Spinal cord (tissue), 10 donors: Measurements from ENCODE around the gene NR3C2. TPM values are rescaled to one million over a fixed set of nuclear protein-coding genes. Genes with fewer than 3 reads are reported as not detected.

Experiments used
- DNase-seq, 6 donors: peaks; one replicate each; pipeline versions ENCODE4 v3.0.0 to v3.0.0-alpha.2; 2013 to 2015; ENCODE audit warnings: low spot score in 6 of 6, low read depth in 4 of 6
- H3K27ac ChIP-seq: one replicate; pipeline ENCODE4 v1.5.1; 2013; ENCODE audit warnings: low read depth, low read length, control low read depth
- H3K27me3 ChIP-seq: one replicate; pipeline ENCODE4 v1.6.1; 2013; ENCODE audit warnings: low read length; ENCODE audit not compliant: control insufficient read depth, insufficient read depth
- H3K36me3 ChIP-seq: one replicate; pipeline ENCODE4 v1.6.1; 2013; ENCODE audit warnings: low read length; ENCODE audit not compliant: control insufficient read depth, insufficient read depth
- H3K4me1 ChIP-seq: one replicate; pipeline ENCODE4 v1.6.1; 2013; ENCODE audit warnings: low read length; ENCODE audit not compliant: control insufficient read depth, insufficient read depth
- H3K4me3 ChIP-seq: one replicate; pipeline ENCODE4 v1.5.1; 2013; ENCODE audit warnings: low read depth, low read length, control low read depth
- H3K9me3 ChIP-seq: one replicate; pipeline ENCODE4 v1.6.1; 2013; ENCODE audit warnings: low read length; ENCODE audit not compliant: control insufficient read depth, insufficient read depth
- WGBS: methylation state at CpG from one replicate; pipeline ENCODE4 v1.1.5; 2013; ENCODE audit warnings: missing lambda C conversion rate; ENCODE audit not compliant: insufficient coverage; 5-methylcytosine and 5-hydroxymethylcytosine counted together
- polyA plus RNA-seq, 2 donors: library from polyadenylated mRNA; unstranded; fragments of 120-200 nt; gene quantifications; one replicate each; pipeline ENCODE4 v1.2.1, GENCODE V29; 2013; ENCODE audit not compliant: insufficient read length in 2 of 2
- total RNA-seq, 2 donors: library from RNA; depleted of rRNA in 1 of 2; stranded (reverse); fragments of 120-200 nt in 1 of 2; fragments of >200 nt in 1 of 2; gene quantifications; one replicate each; pipeline versions ENCODE4 v1.2.3 to v1.2.4, GENCODE V29; 2013 to 2014
- donor health status: healthy.

The NR3C2 gene
- total and polyA plus RNA-seq, 4 donors, result 9.2 to 27.0 (median 14.1) TPM

DNA sequence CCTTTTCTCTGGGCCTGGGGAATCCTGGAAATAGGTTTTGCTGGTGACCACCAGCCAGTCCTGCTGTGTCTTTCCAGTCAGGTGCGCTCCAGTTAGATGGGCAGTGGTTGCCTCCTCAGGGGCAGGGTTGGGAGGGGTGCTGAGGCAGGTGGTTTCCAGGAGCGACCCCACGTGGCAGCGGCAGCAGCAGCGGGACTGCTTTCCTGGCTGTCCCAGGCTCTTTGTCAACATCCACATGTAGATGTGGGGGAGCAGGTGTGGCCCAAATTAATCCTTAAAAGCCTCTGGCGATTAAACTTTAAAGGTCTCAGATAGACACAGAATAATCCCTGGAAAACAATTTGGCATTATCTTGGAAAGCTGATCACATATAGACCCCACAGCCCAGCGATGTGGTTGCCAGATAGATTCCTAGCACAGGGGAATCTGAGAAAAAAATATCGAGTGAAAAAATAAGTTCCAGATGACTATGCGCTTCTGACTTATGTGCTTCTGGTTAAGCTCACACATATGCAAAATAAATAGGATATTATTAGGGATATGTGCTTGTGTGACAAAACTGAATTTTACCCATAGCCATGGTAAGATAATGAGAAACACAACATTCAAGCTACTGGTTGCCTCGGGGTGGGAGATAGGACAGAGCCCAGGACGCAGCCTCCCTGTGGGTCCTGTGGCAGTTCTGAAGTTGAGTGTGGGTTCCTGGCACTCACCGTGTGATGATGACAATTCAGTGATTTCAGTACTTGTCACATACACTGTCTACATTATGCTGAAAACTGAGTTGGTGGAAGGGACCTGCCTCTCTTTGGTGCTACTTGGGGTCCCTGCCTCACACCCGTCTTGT, 373.9 kb downstream of the NR3C2 start:
- H3K4me1 ChIP-seq, result peaks cover 15% of the 10 kb centered on the region
- H3K27me3 ChIP-seq, result no peaks in the 10 kb centered on the region
- H3K4me3 ChIP-seq, result no peak overlapping the region
- no peak for DNase-seq
- WGBS, result 60% methylated on average over 6 of the region's 13 CpGs
- H3K27ac ChIP-seq, result no peak overlapping the region
- H3K36me3 ChIP-seq, result peaks cover 7% of the 10 kb centered on the region
- H3K9me3 ChIP-seq, result no peaks in the 10 kb centered on the region

DNA sequence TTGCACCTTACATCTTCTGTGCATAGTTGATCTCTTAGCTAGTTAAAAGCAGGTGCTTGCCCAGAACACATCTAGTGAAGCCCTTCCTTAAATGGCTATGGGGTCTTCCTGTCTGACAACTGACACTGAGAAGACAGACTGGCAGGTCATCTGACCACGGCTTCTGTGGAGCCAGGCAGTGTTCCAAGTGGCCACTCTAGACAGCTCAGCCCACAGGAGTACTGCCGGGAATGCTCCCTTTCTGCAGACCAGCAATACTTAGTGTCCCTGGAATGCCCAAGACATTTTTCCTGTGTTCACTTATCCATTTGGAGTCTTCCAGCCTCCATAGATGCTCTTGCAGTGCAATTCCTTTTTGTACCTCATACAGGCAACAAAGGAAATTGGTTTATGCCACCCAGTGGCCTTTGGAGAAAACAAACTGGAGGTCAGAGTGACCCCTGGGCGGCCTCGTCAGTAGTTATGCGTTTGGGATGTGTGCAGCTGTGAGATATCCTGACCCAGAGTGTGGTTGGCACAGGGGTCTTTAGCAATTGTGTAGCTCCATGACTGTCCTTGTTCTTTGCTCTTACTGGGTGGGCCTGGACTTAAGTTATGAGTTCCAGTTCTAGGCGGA, 374.8 kb downstream of the NR3C2 start:
- whole genome bisulfite sequencing, result 86% methylated on average over 6 of the region's 6 CpGs
- Histone ChIP-seq H3K4me3 (no peak overlapping the region), H3K27me3 (no peaks in the 10 kb centered on the region), H3K36me3 (peaks cover 3% of the 10 kb centered on the region), H3K4me1 (peaks cover 15% of the 10 kb centered on the region), H3K27ac (no peak overlapping the region), H3K9me3 (no peaks in the 10 kb centered on the region)
- DNase-seq, result no peak

DNA sequence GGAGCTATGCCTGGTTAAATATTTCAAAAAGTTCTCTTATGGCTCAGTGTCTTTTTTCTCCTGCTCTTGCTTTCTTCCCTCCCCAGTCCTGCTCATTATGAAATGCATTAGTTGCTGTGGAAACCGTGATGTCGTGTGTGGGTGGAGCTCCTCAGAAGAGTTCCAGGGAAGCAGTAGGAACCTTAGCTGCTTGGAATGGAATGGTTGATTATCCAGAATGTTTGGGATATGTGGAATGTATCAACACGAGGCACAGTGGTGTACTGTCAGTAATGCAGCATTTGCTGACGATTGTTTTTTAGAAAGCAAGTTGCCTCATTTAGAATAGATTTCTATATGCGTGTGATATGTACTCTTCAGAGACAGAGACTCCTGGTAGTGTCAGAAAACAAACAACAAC, 377.1 kb downstream of the NR3C2 start:
- DNase-seq, result peak in 3 of 6 donors; percentile 31 to 87 (median 87)
- Histone ChIP-seq H3K4me1 (peaks cover 9% of the 10 kb centered on the region), H3K27ac (peak overlapping the region; percentile 49), H3K4me3 (no peak overlapping the region), H3K36me3 (no peaks in the 10 kb centered on the region), H3K9me3 (no peaks in the 10 kb centered on the region), H3K27me3 (no peaks in the 10 kb centered on the region)
- 33% methylated on average over 3 of the region's 5 CpGs for WGBS

DNA sequence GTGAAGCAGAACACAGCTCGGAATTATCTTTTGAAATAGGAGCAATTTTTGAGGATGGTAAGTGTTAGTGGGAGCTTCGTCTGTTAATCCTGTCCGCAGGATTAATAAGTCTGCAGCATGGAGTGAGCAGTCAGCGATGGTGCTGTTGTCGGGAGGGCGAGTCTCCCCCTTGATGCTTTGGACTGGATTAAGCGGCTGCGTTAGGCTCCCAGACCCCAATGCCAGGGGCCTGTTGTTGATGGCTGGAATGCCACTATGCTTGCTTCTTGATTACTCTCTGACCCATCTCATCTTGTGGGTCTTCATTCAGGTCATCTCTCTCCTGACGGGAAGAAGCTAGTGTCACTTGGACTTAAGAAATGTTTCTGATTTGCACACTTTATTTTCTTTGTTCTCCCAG, 377.8 kb downstream of the NR3C2 start:
- 81% methylated on average over 9 of the region's 9 CpGs for WGBS
- H3K4me1 ChIP-seq, result peaks cover 11% of the 10 kb centered on the region

DNA sequence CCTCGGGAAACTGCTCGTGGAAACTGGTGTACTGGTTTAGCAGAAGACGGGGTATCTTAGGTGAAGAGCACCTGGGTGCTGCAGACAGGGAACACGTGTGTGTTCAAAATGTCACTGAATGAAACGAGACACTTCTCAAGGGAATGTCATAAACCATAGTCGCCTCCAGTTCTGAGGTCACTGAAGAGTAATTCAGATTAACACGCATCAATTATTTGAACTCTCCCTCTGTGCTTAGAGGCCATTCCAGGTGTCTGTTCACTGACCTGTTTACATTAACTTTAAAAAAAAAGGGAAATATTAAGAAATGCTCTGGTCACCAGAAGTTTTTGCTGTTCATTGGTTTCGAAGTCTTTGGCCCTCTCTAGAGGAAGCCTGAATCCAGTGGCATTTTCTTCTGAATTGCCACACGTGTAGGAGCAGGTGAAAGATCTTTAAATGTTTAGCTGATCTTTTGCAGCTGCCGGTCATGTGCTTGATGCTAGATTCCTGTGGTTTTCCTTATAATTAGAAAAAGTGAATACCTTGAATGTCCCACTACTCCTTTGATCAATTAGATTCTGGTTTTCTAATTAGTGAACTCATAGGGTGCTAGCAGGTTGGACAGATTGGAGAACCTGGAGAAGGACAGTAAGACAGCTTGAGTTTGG, 379.8 kb downstream of the NR3C2 start:
- no peak overlapping the region for H3K27ac ChIP-seq
- no peaks in the 10 kb centered on the region for H3K27me3 ChIP-seq
- no peaks in the 10 kb centered on the region for H3K9me3 ChIP-seq
- peaks cover 10% of the 10 kb centered on the region for H3K4me1 ChIP-seq
- H3K36me3 ChIP-seq, result no peaks in the 10 kb centered on the region
- DNase-seq, result no peak
- 87% methylated on average over 9 of the region's 10 CpGs for WGBS
- no peak overlapping the region for H3K4me3 ChIP-seq

More for the DNA sequence above, 377.8 kb downstream of the NR3C2 start:
- no peak for DNase-seq
- Histone ChIP-seq H3K9me3 (no peaks in the 10 kb centered on the region), H3K27me3 (no peaks in the 10 kb centered on the region), H3K36me3 (no peaks in the 10 kb centered on the region), H3K4me3 (no peak overlapping the region), H3K27ac (peak overlapping the region; percentile 8)

DNA sequence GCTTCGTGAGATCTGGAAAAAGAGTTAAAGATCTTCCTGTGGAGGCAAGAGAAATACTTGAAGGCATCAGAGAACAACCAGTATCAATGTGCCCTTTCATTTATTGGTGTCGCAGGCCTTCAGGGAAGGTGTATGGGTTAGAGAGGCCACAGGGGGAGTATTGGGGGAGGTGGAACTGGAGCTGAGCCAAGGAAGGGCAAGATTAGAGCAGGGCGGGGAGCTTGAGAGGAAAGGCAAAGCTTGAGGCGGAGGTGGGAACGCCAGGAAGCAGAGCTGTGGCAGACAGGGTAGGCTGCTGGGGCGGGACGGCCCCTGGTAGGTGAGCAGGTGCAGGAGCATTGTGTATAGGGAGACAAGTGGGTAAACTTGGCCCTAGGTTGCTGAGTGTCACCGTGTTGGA, 380.4 kb downstream of the NR3C2 start:
- no peaks in the 10 kb centered on the region for H3K36me3 ChIP-seq
- H3K27me3 ChIP-seq, result no peaks in the 10 kb centered on the region
- H3K9me3 ChIP-seq, result no peaks in the 10 kb centered on the region
- no peak for DNase-seq
- WGBS, result 64% methylated on average over 8 of the region's 8 CpGs
- H3K27ac ChIP-seq, result no peak overlapping the region
- peaks cover 15% of the 10 kb centered on the region for H3K4me1 ChIP-seq
- H3K4me3 ChIP-seq, result no peak overlapping the region

DNA sequence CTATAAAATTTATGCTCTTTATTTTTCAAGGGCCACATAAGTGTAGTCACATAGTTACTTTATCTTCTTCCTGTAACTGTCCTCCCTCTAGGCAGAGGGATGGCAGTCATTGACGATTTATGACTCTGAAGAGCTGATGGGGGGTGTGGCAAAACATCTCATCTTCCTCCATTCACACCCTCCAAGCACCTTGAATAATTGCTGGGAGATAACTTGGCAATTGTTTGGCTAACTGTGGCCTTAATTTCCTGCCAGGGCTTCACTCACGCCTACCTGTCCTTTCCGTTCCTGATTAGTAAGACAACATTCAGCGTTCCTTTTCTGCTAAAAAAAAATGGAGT, 381.1 kb downstream of the NR3C2 start:
- Histone ChIP-seq H3K4me1 (peaks cover 15% of the 10 kb centered on the region), H3K9me3 (no peaks in the 10 kb centered on the region), H3K36me3 (no peaks in the 10 kb centered on the region), H3K27me3 (no peaks in the 10 kb centered on the region), H3K27ac (no peak overlapping the region), H3K4me3 (no peak overlapping the region)
- no CpG with 5 or more reads among the region's 4 CpGs for WGBS
- DNase-seq, result no peak

DNA sequence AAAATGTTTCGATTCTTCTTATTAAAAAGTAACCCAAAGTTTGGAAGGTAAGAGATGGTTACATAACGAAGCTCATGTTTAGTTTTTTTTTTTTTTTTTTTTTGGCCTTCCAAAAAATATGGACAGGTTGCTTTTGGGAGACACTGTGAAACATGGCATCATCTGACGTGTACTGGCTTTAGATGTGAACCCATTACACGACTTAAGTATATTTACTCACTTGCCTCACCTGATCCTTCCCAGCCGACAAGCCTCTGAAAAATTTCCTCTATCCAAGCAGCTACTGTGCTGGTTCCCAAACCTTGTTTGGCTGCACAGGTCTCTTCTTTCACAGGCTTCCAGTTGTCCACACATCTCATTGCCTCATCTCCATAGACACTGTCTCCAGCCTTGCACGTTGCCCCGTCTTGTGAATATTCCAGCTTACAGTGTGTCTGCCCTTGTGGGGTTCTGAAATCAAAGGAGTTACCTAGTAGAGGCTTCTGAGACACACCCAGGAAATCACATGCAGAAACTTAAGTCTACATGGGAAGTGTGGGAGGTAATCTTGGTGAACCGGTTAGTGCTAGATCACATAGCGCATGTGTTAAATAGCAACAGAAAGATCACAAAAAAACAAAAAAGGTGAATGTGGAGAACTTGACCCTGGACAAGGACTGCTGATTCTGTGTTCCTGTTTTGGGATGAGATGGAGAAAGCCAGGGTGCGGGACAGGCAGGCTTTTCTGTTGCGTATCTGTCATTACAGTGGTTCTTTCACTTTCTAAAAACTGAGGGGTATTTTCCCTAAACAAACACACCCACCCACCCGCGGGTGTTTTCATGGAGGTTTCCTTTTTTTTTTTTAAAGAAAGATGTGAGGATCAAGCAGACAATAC, 381.7 kb downstream of the NR3C2 start:
- H3K27me3 ChIP-seq, result no peaks in the 10 kb centered on the region
- no peaks in the 10 kb centered on the region for H3K36me3 ChIP-seq
- no peaks in the 10 kb centered on the region for H3K9me3 ChIP-seq
- no peak overlapping the region for H3K27ac ChIP-seq
- H3K4me3 ChIP-seq, result no peak overlapping the region
- peaks cover 15% of the 10 kb centered on the region for H3K4me1 ChIP-seq
- no peak for DNase-seq
- 85% methylated on average over 5 of the region's 13 CpGs for WGBS

DNA sequence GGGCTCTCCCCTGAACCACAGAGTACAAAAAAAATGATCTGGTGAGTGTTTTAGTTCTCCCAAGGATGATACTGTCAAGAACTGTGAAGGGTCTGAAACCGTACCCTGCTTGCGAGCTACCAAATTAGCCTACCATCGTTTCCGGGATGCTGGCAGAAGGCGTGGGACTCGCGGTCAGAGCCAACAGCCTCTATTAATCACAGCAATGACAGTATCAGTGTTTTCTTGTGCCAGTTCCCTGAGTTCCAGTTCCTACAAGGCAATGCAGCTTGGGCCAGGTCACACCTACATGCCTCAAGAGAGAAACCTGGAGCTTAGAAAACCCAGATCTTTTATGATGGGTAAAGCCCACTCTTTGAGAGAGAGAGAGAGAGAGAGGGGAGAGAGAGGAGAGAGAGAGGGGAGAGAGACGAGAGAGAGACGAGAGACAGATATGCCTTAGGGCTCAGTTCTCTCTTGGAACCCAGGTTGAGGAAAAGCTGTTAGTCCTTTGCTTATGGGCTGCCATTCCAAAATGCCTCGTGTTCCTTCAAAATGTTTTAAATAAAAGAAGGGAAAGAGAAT, 382.5 kb downstream of the NR3C2 start:
- Histone ChIP-seq H3K4me3 (no peak overlapping the region), H3K27ac (no peak overlapping the region), H3K4me1 (peaks cover 15% of the 10 kb centered on the region), H3K36me3 (no peaks in the 10 kb centered on the region), H3K9me3 (no peaks in the 10 kb centered on the region), H3K27me3 (no peaks in the 10 kb centered on the region)
- DNase-seq, result no peak
- 67% methylated on average over 8 of the region's 10 CpGs for WGBS
